Activated naive CD4-positive, alpha-beta T cell treated with anti-CD3 and anti-CD28 coated beads, Interleukin-2, amount 50 U/mL, for 72 hours (primary cell): ENCODE measurements around the gene NLRP12. TPM values are rescaled to one million over a fixed set of nuclear protein-coding genes. Genes with fewer than 3 reads are reported as not detected.
A peak's percentile ranks its signal among the peaks of the same experiment; 100 is the strongest.
"Not testable (repeated sequence)": the region's sequence is repeated elsewhere in the genome, so short reads cannot be mapped to it uniquely, and the experiment has no call there.

Experiments
- ATAC-seq, 2 donors: fragments of 150-1000 bp; cut with Tn5 transposase; 2 replicates each; pipeline ENCODE4 v1.10.0; 2021; ENCODE audit warnings: mild to moderate bottlenecking in 2 of 2, moderate library complexity in 2 of 2
- DNase-seq, 2 donors: peaks; one replicate each; pipeline ENCODE4 v3.0.0; 2021 to 2022; ENCODE audit warnings: low spot score in 2 of 2
- H3K27ac Mint-ChIP-seq, 2 donors: one replicate each; pipeline ENCODE4 v1.8.0; 2022; ENCODE audit warnings: mild to moderate bottlenecking in 2 of 2, mixed read lengths in 2 of 2
- H3K36me3 Mint-ChIP-seq, 2 donors: one replicate each; pipeline ENCODE4 v1.8.0; 2022; ENCODE audit warnings: mixed read lengths in 2 of 2
- H3K9me3 Mint-ChIP-seq, 2 donors: one replicate each; pipeline ENCODE4 v1.8.0; 2022; ENCODE audit warnings: mixed read lengths in 2 of 2
- total RNA-seq, 2 donors: library from RNA; stranded (reverse); gene quantifications; one replicate each; pipeline ENCODE4 v1.2.3, GENCODE V29; 2022

The NLRP12 gene
- total RNA-seq, 2 donors from 2014 or later, result not detected

GRCh38 chr19:53853707-53854106, 29.6 kb upstream of the NLRP12 start:
- Mint-ChIP-seq H3K36me3 (no peaks in the 10 kb centered on the region), H3K27ac (no peak overlapping the region), H3K9me3 (no peaks in the 10 kb centered on the region)
- DNase-seq (no peak), ATAC-seq (peak in 1 of 2 donors; percentile 60)

- ATAC-seq (no peak), DNase-seq (no peak)
- Mint-ChIP-seq H3K36me3 (no peaks in the 10 kb centered on the region), H3K9me3 (no peaks in the 10 kb centered on the region), H3K27ac (no peak overlapping the region)
These were observed 25.1 kb upstream of the NLRP12 start for GRCh38 chr19:53849237-53849676.

- H3K27ac Mint-ChIP-seq, result no peak overlapping the region
- no peak for DNase-seq
- ATAC-seq, result no peak
- no peaks in the 10 kb centered on the region for H3K9me3 Mint-ChIP-seq
- no peaks in the 10 kb centered on the region for H3K36me3 Mint-ChIP-seq
These were observed 23.4 kb upstream of the NLRP12 start for GRCh38 chr19:53847555-53847954.

- no peak for DNase-seq
- Mint-ChIP-seq H3K27ac (no peak overlapping the region), H3K36me3 (no peaks in the 10 kb centered on the region), H3K9me3 (no peaks in the 10 kb centered on the region)
- no peak for ATAC-seq
These were observed 20.7 kb upstream of the NLRP12 start for GRCh38 chr19:53844849-53845246.

- not testable (repeated sequence) for H3K9me3 Mint-ChIP-seq, H3K36me3 Mint-ChIP-seq, H3K27ac Mint-ChIP-seq, DNase-seq
- ATAC-seq, result peak; percentile 44 to 59
These were observed 16.8 kb upstream of the NLRP12 start for GRCh38 chr19:53840914-53841313.

GRCh38 chr19:53840241-53840640, 16.1 kb upstream of the NLRP12 start:
- not testable (repeated sequence) for ATAC-seq, H3K27ac Mint-ChIP-seq, H3K36me3 Mint-ChIP-seq, H3K9me3 Mint-ChIP-seq, DNase-seq

- H3K9me3 Mint-ChIP-seq, DNase-seq, ATAC-seq, H3K27ac Mint-ChIP-seq, H3K36me3 Mint-ChIP-seq: not testable (repeated sequence)
These were observed 14.3 kb upstream of the NLRP12 start for GRCh38 chr19:53838446-53838845.

GRCh38 chr19:53832861-53833260, 8.7 kb upstream of the NLRP12 start:
- not testable (repeated sequence) for H3K9me3 Mint-ChIP-seq, ATAC-seq, H3K36me3 Mint-ChIP-seq, DNase-seq
- H3K27ac Mint-ChIP-seq, result peak overlapping the region in 1 of 2 donors; percentile 30

GRCh38 chr19:53828531-53828930, 4.4 kb upstream of the NLRP12 start:
- H3K27ac Mint-ChIP-seq, result no peak overlapping the region
- ATAC-seq (no peak), DNase-seq (no peak)
- no peaks in the 10 kb centered on the region for H3K36me3 Mint-ChIP-seq
- no peaks in the 10 kb centered on the region for H3K9me3 Mint-ChIP-seq

- H3K27ac Mint-ChIP-seq, result no peak overlapping the region
- ATAC-seq, result no peak
These were observed 2.8 kb upstream of the NLRP12 start for GRCh38 chr19:53826876-53827275.

GRCh38 chr19:53823380-53824120, 564 bp downstream of the NLRP12 start:
- ATAC-seq, result no peak
- Mint-ChIP-seq H3K9me3 (no peaks in the 10 kb centered on the region), H3K27ac (no peak overlapping the region), H3K36me3 (no peaks in the 10 kb centered on the region)
- no peak for DNase-seq

More at GRCh38 chr19:53826876-53827275, 2.8 kb upstream of the NLRP12 start:
- no peaks in the 10 kb centered on the region for H3K9me3 Mint-ChIP-seq
- H3K36me3 Mint-ChIP-seq, result no peaks in the 10 kb centered on the region
- no peak for DNase-seq

- ATAC-seq (peak in 1 of 2 donors; percentile 55), DNase-seq (no peak)
- Mint-ChIP-seq H3K9me3 (no peaks in the 10 kb centered on the region), H3K27ac (no peak overlapping the region), H3K36me3 (no peaks in the 10 kb centered on the region)
These were observed 4.3 kb downstream of the NLRP12 start for GRCh38 chr19:53819861-53820260.

- H3K9me3 Mint-ChIP-seq, result no peaks in the 10 kb centered on the region
- H3K36me3 Mint-ChIP-seq, result no peaks in the 10 kb centered on the region
- ATAC-seq (no peak), DNase-seq (no peak)
- H3K27ac Mint-ChIP-seq, result no peak overlapping the region
These were observed 5.4 kb downstream of the NLRP12 start for GRCh38 chr19:53818756-53819155.

GRCh38 chr19:53813996-53814395, 10.1 kb downstream of the NLRP12 start:
- Mint-ChIP-seq H3K9me3 (no peaks in the 10 kb centered on the region), H3K27ac (no peak overlapping the region), H3K36me3 (no peaks in the 10 kb centered on the region)
- no peak for DNase-seq
- no peak for ATAC-seq

- DNase-seq (no peak), ATAC-seq (no peak)
- H3K36me3 Mint-ChIP-seq, result no peaks in the 10 kb centered on the region
- H3K27ac Mint-ChIP-seq, result no peak overlapping the region
- H3K9me3 Mint-ChIP-seq, result no peaks in the 10 kb centered on the region
These were observed 11.8 kb downstream of the NLRP12 start for GRCh38 chr19:53812335-53812734.

- Mint-ChIP-seq H3K9me3 (no peaks in the 10 kb centered on the region), H3K36me3 (no peaks in the 10 kb centered on the region), H3K27ac (no peak overlapping the region)
- no peak for ATAC-seq
- no peak for DNase-seq
These were observed 13.2 kb downstream of the NLRP12 start for GRCh38 chr19:53810891-53811290.

GRCh38 chr19:53810187-53810546, 13.9 kb downstream of the NLRP12 start:
- Mint-ChIP-seq H3K36me3 (no peaks in the 10 kb centered on the region), H3K9me3 (no peaks in the 10 kb centered on the region), H3K27ac (peak overlapping the region in 1 of 2 donors; percentile 22)
- DNase-seq (no peak), ATAC-seq (no peak)

GRCh38 chr19:53809518-53810186, 14.5 kb downstream of the NLRP12 start:
- DNase-seq, result peak in 1 of 2 donors; percentile 12

More at GRCh38 chr19:53809518-53810186, 14.5 kb downstream of the NLRP12 start:
- H3K36me3 Mint-ChIP-seq, result no peaks in the 10 kb centered on the region
- H3K27ac Mint-ChIP-seq, result no peak overlapping the region
- ATAC-seq, result no peak
- no peaks in the 10 kb centered on the region for H3K9me3 Mint-ChIP-seq
